CD4-positive, alpha-beta T cell (primary cell): ENCODE data around the gene TIMM10B. TPM values are rescaled to one million over a fixed set of nuclear protein-coding genes. Genes with fewer than 3 reads are reported as not detected.

ENCODE experiments used
- ATAC-seq: fragments of 200-7000 bp; cut with Tn5 transposase; one replicate; pipeline ENCODE4 v1.10.0; 2022; ENCODE audit warnings: mild to moderate bottlenecking; ENCODE audit not compliant: poor library complexity
- CTCF ChIA-PET: fragments of 350-600 bp; sonication (Branson Sonifier 250); formaldehyde crosslinking; loops from one replicate; lab custom pipeline; 2021; ENCODE audit warnings: antibody characterized with exemption, inconsistent platforms; lab: Charles Lee
- POLR2A ChIA-PET: fragments of 350-600 bp; sonication (Branson Sonifier 250); formaldehyde crosslinking; loops from one replicate; lab custom pipeline; 2021; ENCODE audit warnings: antibody characterized with exemption, inconsistent platforms; lab: Charles Lee
- DNase-seq, 14 experiments: peaks; one replicate each; pipeline ENCODE4 v3.0.0-alpha.2; 2013 to 2020; ENCODE audit warnings: mixed read lengths in 2 of 14
- H3K27ac ChIP-seq, 2 donors: one replicate each; pipeline versions ENCODE4 v1.5.1 to v1.7.0; 2013; ENCODE audit warnings: low read length in 2 of 2, low read depth in 1 of 2, mild to moderate bottlenecking in 1 of 2
- H3K27me3 ChIP-seq, 2 experiments: 1 replicate in 1 of 2; 2 replicates in 1 of 2; pipeline versions ENCODE4 v1.6.1 to v1.7.0; 2013; ENCODE audit warnings: low read length in 2 of 2, control low read depth in 1 of 2, mild to moderate bottlenecking in 1 of 2, moderate library complexity in 1 of 2; ENCODE audit not compliant: insufficient read depth in 2 of 2, control insufficient read depth in 1 of 2
- H3K36me3 ChIP-seq: one replicate; pipeline ENCODE4 v1.6.1; 2013; ENCODE audit warnings: low read length, control low read depth; ENCODE audit not compliant: insufficient read depth
- H3K4me1 ChIP-seq: one replicate; pipeline ENCODE4 v1.6.1; 2013; ENCODE audit warnings: low read length, control low read depth; ENCODE audit not compliant: insufficient read depth
- H3K4me3 ChIP-seq: one replicate; pipeline ENCODE4 v1.5.1; 2013; ENCODE audit warnings: mild to moderate bottlenecking, low read length, moderate library complexity
- H3K9me3 ChIP-seq, 2 experiments: 1 replicate in 1 of 2; 2 replicates in 1 of 2; pipeline versions ENCODE4 v1.6.1 to v1.7.0; 2013; ENCODE audit warnings: low read length in 2 of 2, mild to moderate bottlenecking in 2 of 2, control low read depth in 1 of 2, moderate library complexity in 1 of 2; ENCODE audit not compliant: control insufficient read depth in 1 of 2, insufficient read depth in 1 of 2
- H3K27ac Mint-ChIP-seq: one replicate; pipeline ENCODE4 v1.8.0; 2020; ENCODE audit warnings: mixed read lengths
- H3K27me3 Mint-ChIP-seq: one replicate; pipeline ENCODE4 v1.8.0; 2021; ENCODE audit warnings: mixed read lengths
- H3K36me3 Mint-ChIP-seq: one replicate; pipeline ENCODE4 v1.8.0; 2021; ENCODE audit warnings: low read depth, mixed read lengths
- H3K4me1 Mint-ChIP-seq: one replicate; pipeline ENCODE4 v1.8.0; 2021; ENCODE audit warnings: low read depth, mixed read lengths
- H3K4me3 Mint-ChIP-seq: one replicate; pipeline ENCODE4 v1.8.0; 2020; ENCODE audit warnings: mild to moderate bottlenecking, mixed read lengths
- H3K9me3 Mint-ChIP-seq: one replicate; pipeline ENCODE4 v1.8.0; 2020; ENCODE audit warnings: mixed read lengths
- CTCF ChIP-seq: fragments of 200-600 bp; IDR thresholded peaks from one replicate; pipeline ENCODE4 v1.8.0; 2022; ENCODE audit warnings: antibody characterized with exemption, mild to moderate bottlenecking
- intact Hi-C, 2 experiments: fragments of 100-400 bp; cut with DNase I in 1 of 2; cut with micrococcal nuclease in 1 of 2; formaldehyde crosslinking; loops; one replicate each; pipeline versions ENCODE4 v1.15.1 to v1.9.0; 2023 to 2025; cut with DNase I, micrococcal nuclease
- total RNA-seq, 174 experiments: library from RNA in 2 of 174; stranded (reverse) in 2 of 174; gene quantifications; one replicate each; pipeline ENCODE4 v1.2.3 and lab custom pipeline; 2021 to 2026

Gene TIMM10B
- total RNA-seq, 2 experiments from 2014 or later, result 68.5 to 68.6 TPM

GRCh38 chr11:6488821-6489220 lies 7.5 kb downstream of the TIMM10B start:
- ChIA-PET POLR2A (no interaction called here), CTCF (no interaction called here)
- H3K4me3 Mint-ChIP-seq, result no peak overlapping the region
- no peak for DNase-seq
- Histone ChIP-seq H3K4me3 (no peak overlapping the region), H3K27me3 (no peaks in the 10 kb centered on the region), H3K9me3 (no peaks in the 10 kb centered on the region), H3K36me3 (peaks cover 57% of the 10 kb centered on the region), H3K4me1 (no peaks in the 10 kb centered on the region), H3K27ac (no peak overlapping the region)
- intact Hi-C loops, result no loop called here
- H3K27ac Mint-ChIP-seq, result peak overlapping the region; percentile 10
- TF ChIP-seq CTCF, result no peak
- H3K4me1 Mint-ChIP-seq, result peaks cover 17% of the 10 kb centered on the region
- H3K27me3 Mint-ChIP-seq, result no peaks in the 10 kb centered on the region
- ATAC-seq, result no peak
- H3K36me3 Mint-ChIP-seq, result peaks cover 40% of the 10 kb centered on the region
- no peaks in the 10 kb centered on the region for H3K9me3 Mint-ChIP-seq

- no peaks in the 10 kb centered on the region for H3K9me3 ChIP-seq
- Mint-ChIP-seq H3K27ac (peak overlapping the region; percentile 10), H3K9me3 (no peaks in the 10 kb centered on the region), H3K36me3 (peaks cover 43% of the 10 kb centered on the region), H3K4me1 (peaks cover 21% of the 10 kb centered on the region), H3K4me3 (no peak overlapping the region), H3K27me3 (no peaks in the 10 kb centered on the region)
- ATAC-seq (no peak), DNase-seq (no peak)
- H3K27ac ChIP-seq, result no peak overlapping the region
- H3K4me1 ChIP-seq, result no peaks in the 10 kb centered on the region
- ChIA-PET CTCF (interaction anchor here (1.4 to 1.8 kb wide), 2 partner anchors 46 to 110 kb away, joined by 4 read pairs; no protein-coding TSS in a partner anchor), POLR2A (interaction anchor here (0.7 kb wide), 1 partner anchor 194 kb away, joined by 3 read pairs; the partner anchor contains the start of gene MRPL17)
- no peak overlapping the region for H3K4me3 ChIP-seq
- no peaks in the 10 kb centered on the region for H3K27me3 ChIP-seq
- no peak for TF ChIP-seq CTCF
- peaks cover 58% of the 10 kb centered on the region for H3K36me3 ChIP-seq
- intact Hi-C loops, result no loop called here
Measured at GRCh38 chr11:6489306-6489705, 8.0 kb downstream of the TIMM10B start.

GRCh38 chr11:6497069-6497839 lies 16.0 kb downstream of the TIMM10B start, which contains the start of gene DNHD1:
TSS of gene DNHD1 (plus strand) at chr11:6497280. CDS start at chr11:6498216, 936 bp downstream.
- Histone ChIP-seq H3K27me3 (no peaks in the 10 kb centered on the region), H3K4me3 (no peak within 1 kb of the TSS), H3K36me3 (peaks cover 51% of the 10 kb centered on the region), H3K4me1 (no peaks in the 10 kb centered on the region), H3K9me3 (no peaks in the 10 kb centered on the region), H3K27ac (no peak within 1 kb of the TSS)
- Mint-ChIP-seq H3K27me3 (no peaks in the 10 kb centered on the region), H3K36me3 (peaks cover 78% of the 10 kb centered on the region), H3K27ac (no peak within 1 kb of the TSS), H3K4me1 (peaks cover 30% of the 10 kb centered on the region), H3K9me3 (no peaks in the 10 kb centered on the region), H3K4me3 (no peak within 1 kb of the TSS)
- POLR2A ChIA-PET, result interaction anchor here (1.0 kb wide), 1 partner anchor 107 kb away, joined by 4 read pairs; no protein-coding TSS in a partner anchor
- TF ChIP-seq CTCF, result no peak
- CTCF ChIA-PET, result no interaction called here
- no peak for ATAC-seq
- intact Hi-C loops, result no loop called here
- no peak for DNase-seq
